Fibroblast of lung (primary cell): ENCODE results near the gene ERCC6L2. TPM values are rescaled to one million over a fixed set of nuclear protein-coding genes. Genes with fewer than 3 reads are reported as not detected.
A peak's percentile ranks its signal among the peaks of the same experiment; 100 is the strongest.

Experiments used
- DNase-seq, 2 donors: peaks; one replicate each; pipeline versions ENCODE4 v3.0.0 to v3.0.0-alpha.2; 2010; ENCODE audit warnings: low read depth in 2 of 2
- H2AFZ ChIP-seq: 2 replicates; pipeline ENCODE4 v1.5.1; 2012; ENCODE audit warnings: low read length, control low read depth, inconsistent platforms
- H3K27ac ChIP-seq: 2 replicates; pipeline ENCODE4 v1.5.1; 2011; ENCODE audit warnings: low read length, control low read depth; ENCODE audit not compliant: insufficient read depth
- H3K27me3 ChIP-seq: 2 replicates; pipeline ENCODE4 v1.5.1; 2011; ENCODE audit warnings: mild to moderate bottlenecking, low read length; ENCODE audit not compliant: control insufficient read depth, insufficient read depth
- H3K36me3 ChIP-seq: 2 replicates; pipeline ENCODE4 v1.5.1; 2011; ENCODE audit warnings: low read length; ENCODE audit not compliant: control insufficient read depth, insufficient read depth
- H3K4me1 ChIP-seq: 2 replicates; pipeline ENCODE4 v1.5.1; 2011; ENCODE audit warnings: low read length; ENCODE audit not compliant: control insufficient read depth, insufficient read depth; ENCODE audit errors: extremely low read depth
- H3K4me2 ChIP-seq: 2 replicates; pipeline ENCODE4 v1.5.1; 2011; ENCODE audit warnings: low read length, control low read depth; ENCODE audit not compliant: insufficient read depth; ENCODE audit errors: extremely low read depth
- H3K4me3 ChIP-seq, 4 experiments: fragments of 200-600 bp in 1 of 4; sonication (generic) in 1 of 4; replicated peaks in 1 of 4; 2 replicates each; pipeline ENCODE4 v1.5.1; 2011 to 2016; ENCODE audit warnings: low read length in 4 of 4, low read depth in 3 of 4, mild to moderate bottlenecking in 3 of 4, control low read depth in 2 of 4, inconsistent platforms in 1 of 4, mixed read lengths in 1 of 4; ENCODE audit not compliant: insufficient read depth in 1 of 4; ENCODE audit errors: control extremely low read depth in 1 of 4
- H3K79me2 ChIP-seq: 2 replicates; pipeline ENCODE4 v1.5.1; 2012; ENCODE audit warnings: mild to moderate bottlenecking, low read length, inconsistent platforms; ENCODE audit not compliant: control insufficient read depth, insufficient read depth
- H3K9ac ChIP-seq: 2 replicates; pipeline ENCODE4 v1.5.1; 2011; ENCODE audit warnings: mild to moderate bottlenecking, low read length, control low read depth; ENCODE audit not compliant: insufficient read depth
- H3K9me3 ChIP-seq: 2 replicates; pipeline ENCODE4 v1.5.1; 2012; ENCODE audit warnings: low read depth, low read length; ENCODE audit not compliant: control insufficient read depth, insufficient read depth
- H4K20me1 ChIP-seq: 2 replicates; pipeline ENCODE4 v1.5.1; 2011; ENCODE audit warnings: low read length; ENCODE audit not compliant: control insufficient read depth, insufficient read depth; ENCODE audit errors: extremely low read depth
- EZH2 ChIP-seq: IDR thresholded peaks from 2 replicates; pipeline ENCODE4 v1.5.1; 2012; ENCODE audit warnings: low read length, control low read depth, mild to moderate bottlenecking; ENCODE audit errors: missing control alignments
- polyA plus RNA-seq, 2 donors: library from polyadenylated mRNA; depleted of rRNA in 1 of 2; stranded (reverse) in 1 of 2; unstranded in 1 of 2; fragments of >200 nt; gene quantifications; 2 replicates each; pipeline ENCODE4 v1.2.1, GENCODE V29; 2011 to 2012; ENCODE audit warnings: missing spikeins in 1 of 2
- total RNA-seq: library from RNA; depleted of rRNA; stranded (reverse); fragments of >200 nt; gene quantifications from 2 replicates; pipeline ENCODE4 v1.2.1, GENCODE V29; 2014
- TF ChIP-seq, protein P1 (sequence below), 2 donors: IDR thresholded peaks in 1 of 2; conservative IDR thresholded peaks in 1 of 2; 1 replicate in 1 of 2; 2 replicates in 1 of 2; pipeline ENCODE4 v1.5.1; 2011 to 2012; ENCODE audit warnings: low read length in 2 of 2, control low read depth in 1 of 2, inconsistent platforms in 1 of 2, low read depth in 1 of 2, mild to moderate bottlenecking in 1 of 2

ERCC6L2 gene
- total and polyA plus RNA-seq, 2 donors (not counting 1 experiment from before 2014, with no cell fraction given), result 45.0 to 117 TPM

DNA sequence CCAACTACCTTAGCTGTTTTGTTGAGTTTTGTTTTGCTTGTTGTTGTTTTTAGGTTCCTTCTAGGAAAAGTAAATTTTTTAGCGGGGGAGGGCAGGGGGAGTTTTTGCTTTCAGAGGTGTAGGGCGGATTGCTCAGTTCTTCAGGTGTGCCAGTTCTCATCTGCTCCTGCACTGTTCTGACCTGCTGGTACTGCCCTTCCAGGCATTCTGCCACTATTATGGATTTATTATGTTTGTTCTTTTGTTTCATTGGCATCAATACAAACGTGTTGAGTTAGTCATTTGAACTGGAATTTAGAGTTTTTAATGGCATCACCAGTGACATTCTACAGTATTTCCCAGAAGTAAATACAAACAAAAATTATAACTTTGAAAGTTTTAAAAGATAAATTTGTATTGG is 26.0 kb downstream of the ERCC6L2 start:
- H3K4me1 ChIP-seq, result no peaks in the 10 kb centered on the region
- no peaks in the 10 kb centered on the region for H3K9me3 ChIP-seq
- no peak overlapping the region for H3K27ac ChIP-seq
- H3K27me3 ChIP-seq, result no peaks in the 10 kb centered on the region
- no peaks in the 10 kb centered on the region for H3K79me2 ChIP-seq
- DNase-seq, result no peak
- peaks cover 1% of the 10 kb centered on the region for H3K36me3 ChIP-seq
- no peak overlapping the region for H3K4me2 ChIP-seq
- H4K20me1 ChIP-seq, result no peaks in the 10 kb centered on the region
- H3K4me3 ChIP-seq, result no peak overlapping the region
- no peak overlapping the region for H2AFZ ChIP-seq
- TF ChIP-seq EZH2, result no peak
- TF ChIP-seq, protein P1, sequence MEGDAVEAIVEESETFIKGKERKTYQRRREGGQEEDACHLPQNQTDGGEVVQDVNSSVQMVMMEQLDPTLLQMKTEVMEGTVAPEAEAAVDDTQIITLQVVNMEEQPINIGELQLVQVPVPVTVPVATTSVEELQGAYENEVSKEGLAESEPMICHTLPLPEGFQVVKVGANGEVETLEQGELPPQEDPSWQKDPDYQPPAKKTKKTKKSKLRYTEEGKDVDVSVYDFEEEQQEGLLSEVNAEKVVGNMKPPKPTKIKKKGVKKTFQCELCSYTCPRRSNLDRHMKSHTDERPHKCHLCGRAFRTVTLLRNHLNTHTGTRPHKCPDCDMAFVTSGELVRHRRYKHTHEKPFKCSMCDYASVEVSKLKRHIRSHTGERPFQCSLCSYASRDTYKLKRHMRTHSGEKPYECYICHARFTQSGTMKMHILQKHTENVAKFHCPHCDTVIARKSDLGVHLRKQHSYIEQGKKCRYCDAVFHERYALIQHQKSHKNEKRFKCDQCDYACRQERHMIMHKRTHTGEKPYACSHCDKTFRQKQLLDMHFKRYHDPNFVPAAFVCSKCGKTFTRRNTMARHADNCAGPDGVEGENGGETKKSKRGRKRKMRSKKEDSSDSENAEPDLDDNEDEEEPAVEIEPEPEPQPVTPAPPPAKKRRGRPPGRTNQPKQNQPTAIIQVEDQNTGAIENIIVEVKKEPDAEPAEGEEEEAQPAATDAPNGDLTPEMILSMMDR (conservative IDR thresholded peaks at IDR 0.05 in 1 of 2, IDR thresholded peaks at IDR 0.05 in 1 of 2; ENCODE audit: low read depth in 1 of 2, low read length in 2 of 2), result no peak
- H3K9ac ChIP-seq, result no peak overlapping the region

DNA sequence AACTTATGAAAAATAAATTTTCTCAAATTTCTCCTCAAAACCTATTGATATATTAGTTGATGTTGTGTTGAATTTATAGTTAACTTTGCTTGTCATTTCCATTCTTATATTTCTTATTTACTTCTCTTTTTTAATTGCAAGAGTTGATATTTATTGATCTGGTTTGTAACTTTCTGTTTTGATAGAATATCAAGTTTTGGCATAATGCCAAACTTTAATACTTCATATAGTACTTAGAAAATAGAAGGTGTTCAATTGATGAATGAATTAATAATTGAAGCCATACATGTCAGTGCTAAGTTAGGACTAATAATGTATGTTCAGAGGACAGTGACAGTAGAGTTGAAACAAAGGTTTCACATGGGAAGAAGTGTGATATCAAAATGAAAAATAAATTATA is 27.9 kb downstream of the ERCC6L2 start:
- no peak overlapping the region for H2AFZ ChIP-seq
- DNase-seq, result no peak
- H3K79me2 ChIP-seq, result no peaks in the 10 kb centered on the region
- TF ChIP-seq, protein P1 (conservative IDR thresholded peaks at IDR 0.05 in 1 of 2, IDR thresholded peaks at IDR 0.05 in 1 of 2; ENCODE audit: low read depth in 1 of 2, low read length in 2 of 2), result no peak
- no peak for TF ChIP-seq EZH2
- H3K4me2 ChIP-seq, result no peak overlapping the region
- H3K27me3 ChIP-seq, result no peaks in the 10 kb centered on the region
- H3K9me3 ChIP-seq, result no peaks in the 10 kb centered on the region
- no peaks in the 10 kb centered on the region for H4K20me1 ChIP-seq
- H3K27ac ChIP-seq, result no peak overlapping the region
- H3K4me3 ChIP-seq, result no peak overlapping the region
- no peaks in the 10 kb centered on the region for H3K4me1 ChIP-seq
- peaks cover 1% of the 10 kb centered on the region for H3K36me3 ChIP-seq
- H3K9ac ChIP-seq, result no peak overlapping the region

DNA sequence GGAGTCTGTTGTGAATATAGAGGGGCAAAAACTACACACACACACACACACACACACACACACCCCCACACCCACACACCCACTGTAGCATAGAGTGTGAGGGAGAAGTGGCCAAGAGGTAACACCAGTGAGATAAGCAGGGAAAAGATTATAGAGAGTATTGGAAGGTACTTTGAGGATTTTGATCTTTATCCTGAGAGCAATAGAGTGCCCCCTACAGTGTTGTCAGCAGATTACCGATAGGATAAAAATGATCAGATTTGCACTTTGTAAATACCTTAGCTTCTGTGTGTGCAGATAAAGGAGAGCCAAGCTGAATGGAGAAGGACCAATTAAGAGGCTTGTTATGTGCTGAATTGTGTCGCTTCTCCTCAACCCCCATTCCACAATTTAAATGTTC is 32.3 kb downstream of the ERCC6L2 start:
- Histone ChIP-seq H3K4me3 (no peak overlapping the region), H4K20me1 (no peaks in the 10 kb centered on the region), H3K4me2 (no peak overlapping the region), H3K27me3 (no peaks in the 10 kb centered on the region), H3K4me1 (no peaks in the 10 kb centered on the region), H3K27ac (no peak overlapping the region), H2AFZ (no peak overlapping the region), H3K9ac (no peak overlapping the region), H3K9me3 (no peaks in the 10 kb centered on the region), H3K36me3 (no peaks in the 10 kb centered on the region), H3K79me2 (no peaks in the 10 kb centered on the region)
- TF ChIP-seq EZH2, result no peak
- TF ChIP-seq, protein P1 (conservative IDR thresholded peaks at IDR 0.05 in 1 of 2, IDR thresholded peaks at IDR 0.05 in 1 of 2; ENCODE audit: low read depth in 1 of 2, low read length in 2 of 2), result peak; percentile 12 to 31
- DNase-seq, result no peak
